ENCODE measurements around the gene ENDOU.

The ENDOU gene

DNA sequence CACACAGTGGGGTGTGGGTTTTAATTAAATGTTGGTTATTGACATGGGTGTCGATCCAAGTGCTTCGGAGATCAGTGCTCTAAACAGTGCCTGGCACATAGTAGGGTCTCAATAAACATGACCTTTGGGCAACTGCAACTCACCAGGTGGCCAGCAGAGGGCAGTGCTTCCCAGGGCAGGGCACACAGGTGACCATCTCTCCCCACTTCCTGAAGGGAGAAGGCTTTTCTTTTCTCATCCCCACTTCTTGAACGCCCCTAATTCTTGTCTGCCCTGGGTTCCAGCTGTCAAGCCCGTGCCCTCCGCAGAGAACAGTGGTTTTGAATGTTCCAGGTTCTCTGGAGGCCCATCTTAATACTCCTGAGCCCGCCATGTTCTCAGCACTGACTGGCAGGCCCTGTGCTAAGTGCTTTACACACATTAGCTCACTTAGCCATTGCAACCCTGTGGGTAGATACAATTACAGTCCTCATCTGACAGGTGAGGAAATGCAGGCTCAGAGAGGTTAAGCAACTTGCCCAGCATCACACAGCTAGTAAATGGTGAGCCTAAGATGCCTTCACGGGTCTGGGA lies 17.0 kb upstream of the ENDOU start:
- peak; percentile 15 for DNase-seq

DNA sequence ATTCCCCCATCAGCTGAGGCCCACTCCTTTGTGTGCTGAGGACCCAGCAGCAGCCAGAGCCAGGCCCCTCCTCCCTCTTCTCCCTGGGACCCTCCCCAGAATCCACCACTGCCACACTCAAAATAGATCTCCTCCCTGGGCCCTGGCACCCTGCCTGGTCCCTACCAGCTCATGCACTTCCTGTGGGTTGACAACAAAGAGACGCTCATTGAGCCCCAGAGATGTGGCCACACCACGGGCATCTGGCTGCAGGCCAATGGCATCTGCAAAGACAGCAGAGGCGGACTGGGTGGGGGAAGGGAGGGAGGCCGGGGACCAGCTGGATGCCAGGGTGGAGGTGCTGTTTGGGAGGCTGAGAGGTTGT lies 16.0 kb upstream of the ENDOU start:
- peak; percentile 34 for DNase-seq

DNA sequence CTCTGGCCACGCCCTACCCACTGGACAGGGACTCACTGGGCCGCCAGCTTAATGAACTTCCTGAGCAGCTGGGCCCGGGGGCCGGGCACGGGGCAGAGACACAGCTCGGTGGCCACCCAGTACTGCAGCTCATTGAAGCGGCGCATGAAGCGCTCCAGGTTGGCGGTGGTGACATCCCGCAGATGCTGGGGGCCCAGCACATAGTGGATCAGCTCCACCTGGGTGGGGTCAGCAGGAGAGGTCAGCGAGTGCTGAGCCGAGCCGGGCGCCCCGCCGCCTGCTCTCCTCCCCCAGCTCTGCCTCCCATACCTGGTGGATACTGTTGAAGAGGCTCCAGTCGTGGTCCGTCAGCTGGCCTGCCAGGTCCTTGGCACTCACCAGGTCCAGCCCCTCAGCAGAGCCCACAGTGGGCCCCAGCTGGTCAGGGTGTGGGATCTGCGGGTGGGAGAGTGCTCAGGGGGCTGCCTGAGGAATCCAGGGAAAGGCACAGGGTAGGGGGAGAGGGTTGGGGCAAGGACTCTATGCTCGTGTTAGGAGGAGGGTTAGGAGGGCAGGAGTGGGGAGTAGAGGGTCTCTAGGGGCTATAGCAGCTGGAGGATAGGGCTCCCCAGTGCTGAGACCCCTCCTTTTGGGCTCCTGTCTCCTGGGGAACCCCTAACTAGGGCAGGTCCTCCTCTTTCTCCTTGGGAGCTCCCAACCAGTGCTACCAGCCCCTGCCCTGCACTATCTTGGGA lies 15.5 kb upstream of the ENDOU start:
- no peak for DNase-seq

DNA sequence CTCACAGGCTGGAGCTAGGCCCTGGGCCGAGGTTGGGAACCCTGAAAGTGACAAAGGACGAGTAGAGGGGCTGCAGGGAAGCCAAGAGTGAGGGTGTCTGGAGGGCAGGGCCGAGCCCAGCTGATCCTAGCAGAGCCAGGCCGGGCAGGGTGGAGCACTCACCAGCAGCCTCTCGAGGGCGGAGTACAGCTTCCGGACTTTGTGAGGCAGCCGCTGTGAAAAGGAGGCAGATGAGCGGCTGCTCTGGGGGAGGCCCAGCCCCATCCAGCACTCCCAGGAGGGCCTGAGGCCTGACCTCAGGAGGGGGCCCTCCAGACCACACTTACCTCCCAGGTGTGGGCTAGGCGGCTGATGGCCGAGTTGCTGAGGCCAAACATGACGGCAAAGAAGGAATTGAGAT lies 14.7 kb upstream of the ENDOU start:
- no peak for DNase-seq

DNA sequence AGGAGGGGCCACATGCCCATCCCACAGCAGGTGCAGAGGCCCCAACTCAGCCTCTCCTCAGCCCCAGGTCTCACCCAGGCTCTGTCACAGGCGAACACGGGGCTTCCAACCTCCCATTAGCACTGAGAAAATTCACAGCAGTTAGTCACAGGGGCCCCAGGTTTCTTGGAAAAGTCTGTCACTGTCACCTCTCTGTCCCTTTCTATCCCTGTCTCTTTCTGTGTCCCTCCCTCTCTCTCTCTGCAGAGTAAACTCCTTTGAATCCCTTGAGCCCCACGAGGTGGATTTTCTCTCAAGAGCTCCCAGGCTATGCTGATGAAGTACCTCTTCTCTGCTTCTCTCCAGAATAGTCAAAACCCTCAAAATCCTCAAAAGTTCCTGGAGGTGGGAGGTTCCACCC lies 14.0 kb upstream of the ENDOU start:
- DNase-seq = no peak

DNA sequence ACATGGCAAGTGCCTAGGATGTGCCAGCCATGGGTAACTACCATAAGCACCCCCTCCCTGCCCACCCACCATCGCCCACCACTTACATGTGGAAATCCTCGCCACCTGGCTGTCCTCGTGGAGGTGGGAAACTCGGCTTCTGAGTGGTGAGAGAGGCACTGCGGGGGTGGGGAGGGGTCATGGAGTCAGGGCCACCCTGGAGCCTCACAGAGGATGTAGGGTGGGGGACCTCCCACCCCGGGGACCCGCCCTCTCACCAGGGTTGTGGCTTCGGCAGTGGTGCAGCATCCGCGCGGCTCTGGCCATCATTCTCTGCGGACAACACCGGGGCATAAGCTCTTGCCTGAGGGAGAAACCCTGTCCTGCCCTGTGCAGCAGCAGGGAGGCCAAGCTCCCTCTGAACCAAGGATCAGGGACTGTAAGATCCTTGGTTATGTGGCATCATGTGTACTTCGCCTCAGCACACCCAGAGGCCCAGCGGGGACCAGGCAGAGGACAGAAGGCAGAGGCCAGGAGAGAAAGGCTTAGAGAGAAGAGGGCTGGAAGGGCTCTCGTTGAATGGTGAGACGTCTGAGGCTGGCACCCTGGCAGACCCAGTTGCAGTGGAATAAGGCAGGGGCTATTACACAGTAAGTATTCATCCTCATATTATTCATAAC lies 12.8 kb upstream of the ENDOU start:
- DNase-seq = no peak

DNA sequence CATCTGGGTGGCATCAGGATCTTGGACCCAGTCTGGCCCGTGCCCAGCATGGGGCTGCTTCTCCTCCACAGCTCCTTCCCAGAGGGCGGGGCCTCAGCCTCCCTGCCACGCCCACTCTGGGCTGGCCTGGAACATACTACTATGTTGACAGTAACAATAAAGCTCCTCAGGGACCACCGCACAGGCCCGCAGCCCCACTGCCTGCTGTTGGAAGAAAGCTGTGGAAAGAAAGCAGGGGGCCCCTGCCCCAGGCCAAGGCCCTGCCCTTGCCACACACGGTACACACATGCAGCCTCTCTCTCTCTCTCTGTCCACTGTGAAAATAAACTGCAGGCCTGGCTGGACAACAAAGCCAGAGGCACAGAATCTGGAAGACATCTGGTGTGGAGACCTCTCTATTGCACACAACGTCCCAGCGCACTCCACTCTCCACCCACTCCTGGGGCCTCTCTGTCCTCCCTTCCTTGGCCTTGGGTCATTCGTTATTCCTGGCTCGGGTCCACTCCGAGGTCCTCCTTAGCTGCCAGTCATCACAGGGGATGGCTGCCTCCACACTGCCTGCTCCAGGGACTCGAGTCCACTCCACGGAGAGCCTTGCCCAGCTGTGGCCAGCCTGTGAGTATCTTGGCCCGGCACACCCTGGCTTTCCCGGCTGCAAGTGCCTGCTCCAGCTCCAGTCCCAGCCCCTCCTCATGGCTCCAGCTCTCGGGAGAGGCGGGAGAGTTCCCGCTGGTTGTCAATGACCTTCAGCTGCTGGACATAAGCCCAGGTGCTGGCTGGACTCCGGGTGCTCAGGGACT lies 11.8 kb upstream of the ENDOU start:
- DNase-seq = no peak

DNA sequence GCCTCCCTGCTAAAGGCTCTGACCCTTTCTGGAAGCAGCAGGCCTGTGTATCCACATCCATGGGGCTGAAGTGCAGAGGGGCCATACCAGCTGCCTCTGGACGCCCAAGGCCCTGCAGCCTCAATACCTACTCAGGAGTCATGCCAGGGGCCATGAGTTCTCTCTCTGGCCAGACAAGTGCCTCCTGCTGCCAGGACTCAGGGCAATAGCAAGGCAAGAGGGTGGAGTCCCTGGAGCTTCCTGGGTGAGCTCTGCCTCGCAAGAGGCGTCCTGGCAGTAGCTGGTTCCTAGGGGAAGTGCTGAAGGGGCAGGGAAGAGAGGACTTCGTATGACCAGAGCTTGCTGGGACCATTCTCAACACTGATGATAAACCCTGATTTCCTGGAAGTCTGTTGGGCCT lies 10.9 kb upstream of the ENDOU start:
- DNase-seq = no peak

DNA sequence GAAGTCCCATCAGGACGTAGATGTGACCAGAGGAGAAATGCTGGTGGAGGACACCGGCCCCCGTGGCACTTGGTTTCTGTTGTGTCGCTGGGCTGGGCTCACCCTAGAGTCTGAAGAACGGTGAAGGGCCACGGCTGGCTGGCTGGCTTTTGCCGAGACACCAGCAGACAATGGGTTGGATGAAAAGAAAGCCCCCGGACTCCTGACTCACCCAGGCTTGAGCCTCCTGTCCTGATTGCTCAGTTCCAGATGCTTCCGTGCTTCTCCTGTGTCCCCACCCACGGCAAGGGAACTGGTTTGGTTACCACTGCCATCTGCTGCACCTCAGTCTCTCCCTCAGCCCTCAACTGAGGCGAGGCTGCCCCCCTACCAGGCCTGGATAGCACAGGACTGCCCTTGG lies 10.4 kb upstream of the ENDOU start:
- no peak for DNase-seq

DNA sequence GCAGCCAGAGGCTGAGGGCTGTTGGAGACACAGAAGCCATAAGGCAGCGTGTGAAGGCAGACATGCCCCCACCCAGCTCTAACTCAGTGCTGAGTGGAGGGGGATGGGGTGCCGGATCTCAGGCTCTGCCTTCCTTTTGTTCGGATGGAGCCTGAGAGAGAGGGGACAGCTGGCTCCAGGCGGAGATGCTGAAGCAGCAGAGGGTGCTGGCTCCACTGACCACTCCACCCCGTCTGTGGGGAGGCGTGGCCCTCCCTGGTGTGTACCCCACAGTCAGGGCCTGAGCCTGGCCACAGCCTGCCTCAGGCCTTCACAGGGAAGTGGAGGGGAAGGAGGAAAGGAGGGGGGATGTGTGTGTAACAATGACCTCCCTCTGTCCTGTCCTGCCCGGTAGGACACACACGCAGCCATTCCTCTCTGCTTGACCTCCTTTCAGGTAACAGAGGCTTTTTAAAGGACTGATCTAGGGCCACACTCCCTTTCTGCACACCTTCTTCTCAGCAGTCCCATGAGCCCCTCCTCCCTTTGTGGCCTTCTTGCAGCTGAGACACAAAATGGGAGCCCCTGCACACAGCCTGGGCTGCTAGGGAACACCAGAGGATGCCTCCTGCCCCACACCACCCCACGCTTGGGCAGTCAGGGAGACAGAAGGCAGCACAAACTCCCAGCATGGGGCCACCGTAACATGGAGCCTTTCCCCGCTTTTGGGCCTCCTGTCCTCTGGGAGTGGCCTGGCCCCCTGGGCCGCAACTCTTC lies 9.6 kb upstream of the ENDOU start:
- DNase-seq = no peak

DNA sequence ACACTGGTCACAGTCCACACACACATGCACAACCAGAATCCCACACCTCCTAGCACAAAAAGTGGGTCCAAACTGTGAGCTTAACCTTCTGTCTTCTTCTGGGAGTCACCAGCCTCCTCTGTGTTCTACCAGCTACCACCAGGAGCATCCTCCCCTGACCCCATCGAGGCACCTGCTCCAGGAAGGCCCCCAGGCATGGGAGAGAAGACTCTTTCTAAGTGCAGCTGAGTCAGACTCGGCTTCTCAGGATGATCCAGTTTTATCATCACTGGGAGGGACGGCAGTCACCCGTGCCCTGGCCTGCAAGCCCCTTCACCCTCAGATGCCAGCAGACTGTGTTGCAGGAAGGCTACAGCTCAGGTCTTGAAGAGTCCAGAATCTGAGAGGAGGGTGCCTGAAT lies 7.9 kb upstream of the ENDOU start:
- DNase-seq = no peak

DNA sequence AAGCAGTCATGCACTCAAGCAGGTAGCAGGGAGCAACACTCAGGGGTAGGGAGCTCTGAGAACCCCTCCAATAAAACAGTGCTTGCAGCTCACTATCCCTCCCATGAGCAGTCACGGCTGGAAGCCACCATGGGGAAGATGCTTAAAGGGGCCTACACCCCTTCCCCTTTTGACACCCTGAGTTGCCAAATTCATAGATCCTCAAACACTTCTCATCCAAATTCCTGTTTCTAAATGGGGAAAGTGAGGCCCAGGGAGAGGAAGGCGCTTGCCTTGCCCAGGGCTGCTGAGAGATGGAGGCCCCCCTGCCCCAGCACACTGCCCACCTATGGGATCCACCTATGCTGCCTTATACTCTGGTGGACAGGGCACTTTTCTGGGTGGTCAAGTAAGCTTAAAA lies 7.2 kb upstream of the ENDOU start:
- no peak for DNase-seq

DNA sequence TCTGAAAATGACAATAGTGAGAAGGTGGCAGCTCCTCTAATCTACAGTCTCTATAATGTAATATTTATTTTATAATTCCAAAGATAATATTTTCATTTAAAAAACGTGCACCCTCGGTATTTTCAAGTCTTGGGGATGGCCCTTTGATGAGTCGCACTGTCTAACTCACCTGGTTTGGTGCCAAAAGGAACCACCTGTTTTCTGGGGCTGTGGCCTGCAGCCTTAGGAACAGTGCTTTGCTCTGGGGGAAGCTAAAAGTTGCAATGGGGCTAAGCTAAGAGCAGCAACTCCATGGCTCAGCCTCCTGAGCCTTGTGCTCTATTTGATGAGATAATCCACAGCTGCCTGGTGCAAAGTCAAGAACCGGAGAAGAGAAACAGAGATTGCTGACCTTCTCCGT lies 6.4 kb upstream of the ENDOU start:
- no peak for DNase-seq

DNA sequence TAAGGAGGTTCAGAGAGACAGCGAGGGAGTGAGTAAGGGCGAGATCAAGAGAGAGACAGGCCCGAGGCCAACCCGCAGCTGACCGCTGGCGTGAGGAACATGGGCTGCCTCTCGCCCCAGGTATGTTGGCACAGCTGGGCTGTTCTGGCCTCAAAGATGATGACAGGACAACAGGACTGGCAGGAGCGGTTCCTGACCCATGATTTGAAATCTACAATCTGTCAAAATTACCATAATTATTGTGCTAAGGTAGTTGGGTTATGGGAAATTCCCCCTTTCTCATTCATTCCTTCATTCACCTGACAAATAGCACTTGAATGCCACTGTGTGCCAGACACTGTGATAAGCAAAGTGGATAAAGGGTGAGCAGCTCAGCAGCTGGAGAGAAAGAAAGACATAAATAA lies 5.1 kb upstream of the ENDOU start:
- no peak for DNase-seq

DNA sequence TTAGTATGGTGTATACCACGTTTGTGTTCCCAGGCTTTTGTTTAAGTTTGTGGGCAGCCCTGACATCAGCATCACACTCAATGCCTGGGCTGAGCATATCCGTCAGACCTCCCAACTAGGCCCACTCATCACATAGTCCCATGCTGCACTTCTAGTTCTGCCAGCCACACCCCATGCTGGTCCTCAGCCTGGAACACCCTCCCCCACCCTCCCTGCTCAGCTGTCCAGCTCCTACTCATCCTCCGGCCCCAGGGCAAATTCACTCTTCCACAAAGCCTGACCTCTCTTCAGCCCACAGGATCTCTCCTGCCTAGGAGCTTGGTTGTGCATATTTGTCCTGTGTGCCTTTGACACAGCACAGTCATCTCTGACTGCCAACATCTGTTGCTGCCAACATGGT lies 3.9 kb upstream of the ENDOU start:
- no peak for DNase-seq

DNA sequence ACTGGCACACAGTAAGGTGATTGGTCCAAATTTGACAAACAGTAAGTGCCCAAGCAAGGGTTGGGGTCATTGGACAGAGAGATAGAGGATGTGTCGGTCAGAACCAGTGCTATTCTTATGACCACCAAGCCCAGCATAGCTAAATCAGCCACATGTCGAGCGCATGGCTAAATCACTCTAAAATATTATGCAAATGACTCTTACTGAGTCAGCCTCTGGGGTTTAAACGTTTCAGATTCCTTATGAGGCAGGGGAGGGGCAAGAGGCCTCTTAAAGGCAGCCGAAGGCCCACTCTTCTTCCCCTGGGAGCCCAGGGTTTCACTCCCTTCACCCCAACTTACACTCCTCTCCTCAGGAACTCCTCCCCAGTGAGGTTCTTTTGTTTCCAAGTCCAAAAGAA lies 603 bp upstream of the ENDOU start:
- no peak for DNase-seq

DNA sequence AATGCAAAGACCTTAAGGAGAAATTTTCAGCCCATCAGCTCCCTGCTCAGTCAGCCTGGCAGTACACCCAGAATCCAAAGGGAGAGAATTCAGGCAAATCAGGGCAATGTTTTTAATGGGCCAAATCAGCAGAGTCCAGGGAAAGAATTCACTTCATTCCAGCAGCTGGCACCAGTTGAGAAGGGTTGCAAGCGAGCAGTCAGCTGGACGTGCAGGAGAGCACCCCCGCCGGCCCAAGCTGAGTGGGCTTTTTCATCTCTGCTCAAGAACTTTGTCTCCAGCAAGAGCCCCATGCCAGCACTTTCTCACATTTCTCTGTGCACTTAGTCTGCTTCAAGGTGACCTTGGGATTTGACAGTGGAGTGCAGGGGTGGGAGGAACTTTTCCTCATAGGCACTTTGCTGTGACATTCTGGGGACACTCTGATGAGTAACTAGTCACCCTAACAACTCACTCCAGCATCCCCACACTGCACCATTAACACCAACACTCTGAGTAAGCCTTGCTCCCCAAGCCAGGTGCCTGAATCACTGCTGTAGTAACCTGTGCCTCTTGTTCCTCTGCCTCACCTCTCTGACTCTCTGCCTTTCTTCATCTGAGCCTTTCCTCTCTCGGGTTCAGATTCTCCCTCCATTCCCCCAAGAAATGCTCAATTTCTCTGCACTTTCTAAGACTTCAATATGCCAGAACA lies 2.2 kb downstream of the ENDOU start:
- DNase-seq = no peak

DNA sequence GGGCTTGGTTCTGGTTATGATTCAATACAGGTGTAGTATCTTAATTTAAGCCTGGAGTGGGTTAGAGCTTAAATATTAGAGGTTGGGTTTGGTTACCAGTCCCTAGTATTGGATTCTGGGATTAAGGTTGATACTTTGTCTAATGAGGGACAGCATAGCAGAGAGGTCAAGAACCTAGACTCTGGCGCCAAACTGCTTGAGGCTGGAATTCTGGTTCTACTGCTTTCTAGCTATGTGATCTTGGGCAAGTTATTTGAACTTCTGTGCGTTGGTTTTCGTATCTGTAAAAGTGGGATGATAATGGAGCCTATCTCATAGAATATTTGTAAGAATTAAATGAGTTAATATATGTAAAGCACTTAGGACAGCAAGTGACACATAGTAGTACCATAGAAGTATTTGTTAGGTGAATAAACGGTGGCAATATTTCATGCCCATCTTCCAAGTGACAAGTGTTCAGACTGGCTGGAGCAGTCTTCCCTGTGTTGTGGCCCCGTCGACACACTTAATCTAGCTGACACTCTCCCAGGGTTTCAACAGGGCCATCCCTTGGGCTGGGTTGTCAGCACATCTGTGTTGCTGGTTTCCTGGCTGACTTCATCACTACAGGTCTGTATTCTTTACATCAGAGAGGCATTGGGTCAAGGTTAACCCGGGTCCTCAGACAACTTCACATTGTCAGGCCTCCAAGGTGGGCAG lies 3.0 kb downstream of the ENDOU start:
- DNase-seq = no peak

DNA sequence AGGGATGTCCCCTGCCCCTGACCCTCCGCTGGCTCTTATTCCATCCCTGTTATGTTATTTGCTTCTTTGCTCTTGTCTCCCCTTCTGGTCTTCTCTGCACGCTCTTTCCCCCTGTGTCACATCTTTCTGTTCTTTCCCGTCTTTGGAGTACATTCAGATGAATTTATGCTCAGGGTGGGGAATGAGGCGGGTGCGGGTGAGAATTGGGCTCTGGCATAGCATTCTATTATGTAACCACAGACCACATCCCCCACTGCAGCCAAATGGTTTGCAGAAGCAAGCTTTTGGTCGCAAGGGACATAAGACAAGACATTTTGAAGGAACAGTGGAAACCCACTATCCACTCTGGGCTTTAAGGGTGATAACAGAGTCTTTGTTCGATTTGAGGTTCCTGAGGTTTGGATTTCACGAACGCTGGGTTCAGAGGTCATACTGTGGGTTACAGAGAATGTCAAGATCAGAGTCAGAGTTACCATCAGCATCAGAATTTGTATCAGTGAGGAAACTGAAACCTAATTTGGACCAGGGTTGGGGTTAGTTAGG lies 3.8 kb downstream of the ENDOU start:
- no peak for DNase-seq

DNA sequence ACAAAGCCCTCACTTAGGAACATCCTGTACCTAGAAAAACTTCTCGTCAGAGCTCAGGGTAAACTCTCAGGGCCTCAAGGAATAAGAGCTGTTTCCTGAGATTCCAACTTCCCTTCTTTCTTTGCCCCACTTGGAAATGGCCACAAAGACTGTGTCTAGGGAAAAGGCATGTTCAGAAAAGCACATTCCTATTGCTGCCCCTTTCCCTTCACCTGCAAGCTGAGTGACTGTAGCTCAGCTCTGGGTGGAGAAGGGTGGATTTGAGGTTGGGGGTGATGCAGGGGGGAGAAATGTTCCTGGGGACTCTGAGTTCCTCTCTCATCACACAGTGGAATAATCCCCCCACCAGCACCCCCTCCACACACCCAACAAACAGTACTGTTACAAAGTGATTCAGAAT lies 6.8 kb downstream of the ENDOU start:
- no peak for DNase-seq

DNA sequence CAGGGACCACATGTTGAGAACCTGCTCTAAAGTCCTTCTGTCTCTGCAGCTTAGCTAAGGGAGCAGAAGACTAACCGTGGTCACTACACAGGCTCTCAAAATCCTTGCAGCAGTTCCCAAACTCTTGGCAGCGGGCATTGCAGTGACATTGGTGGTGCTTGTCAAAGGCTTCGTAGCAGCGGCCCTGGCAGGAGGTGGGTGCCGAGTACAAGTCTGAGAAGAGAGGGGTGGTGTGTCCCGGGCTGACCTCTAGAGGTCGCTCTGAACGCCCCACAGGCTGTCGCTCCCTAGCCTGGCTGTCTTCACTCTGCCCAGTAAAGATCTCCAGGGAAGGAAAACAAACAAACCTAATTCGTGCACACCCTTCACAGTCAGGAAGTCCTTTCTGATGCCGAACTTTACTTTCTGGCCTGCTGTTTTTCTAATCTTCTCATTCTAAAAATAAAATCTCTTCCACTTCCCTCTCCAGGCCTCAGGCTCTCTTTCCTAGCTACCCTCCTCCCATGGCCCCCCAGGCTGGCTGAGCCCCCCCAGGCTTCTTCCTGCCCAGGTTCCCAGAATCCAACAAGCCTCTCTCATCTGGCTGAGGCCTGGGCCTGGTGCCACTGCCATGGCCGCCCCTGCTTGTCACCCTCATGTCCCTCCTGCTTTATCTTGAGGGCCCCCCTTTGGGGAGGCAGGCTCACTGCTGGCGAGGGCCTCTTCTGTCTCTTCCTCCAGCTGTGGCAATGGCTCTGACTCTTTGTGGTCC lies 7.7 kb downstream of the ENDOU start:
- no peak for DNase-seq

Data from activated gamma-delta T cell (primary cell).